Measurements from ENCODE around the gene MRPL51. TPM values are rescaled to one million over a fixed set of nuclear protein-coding genes. Genes with fewer than 3 reads are reported as not detected.

MRPL51 gene
- total and polyA plus RNA-seq, 8 donors, result 129 to 170 (median 141) TPM

DNA sequence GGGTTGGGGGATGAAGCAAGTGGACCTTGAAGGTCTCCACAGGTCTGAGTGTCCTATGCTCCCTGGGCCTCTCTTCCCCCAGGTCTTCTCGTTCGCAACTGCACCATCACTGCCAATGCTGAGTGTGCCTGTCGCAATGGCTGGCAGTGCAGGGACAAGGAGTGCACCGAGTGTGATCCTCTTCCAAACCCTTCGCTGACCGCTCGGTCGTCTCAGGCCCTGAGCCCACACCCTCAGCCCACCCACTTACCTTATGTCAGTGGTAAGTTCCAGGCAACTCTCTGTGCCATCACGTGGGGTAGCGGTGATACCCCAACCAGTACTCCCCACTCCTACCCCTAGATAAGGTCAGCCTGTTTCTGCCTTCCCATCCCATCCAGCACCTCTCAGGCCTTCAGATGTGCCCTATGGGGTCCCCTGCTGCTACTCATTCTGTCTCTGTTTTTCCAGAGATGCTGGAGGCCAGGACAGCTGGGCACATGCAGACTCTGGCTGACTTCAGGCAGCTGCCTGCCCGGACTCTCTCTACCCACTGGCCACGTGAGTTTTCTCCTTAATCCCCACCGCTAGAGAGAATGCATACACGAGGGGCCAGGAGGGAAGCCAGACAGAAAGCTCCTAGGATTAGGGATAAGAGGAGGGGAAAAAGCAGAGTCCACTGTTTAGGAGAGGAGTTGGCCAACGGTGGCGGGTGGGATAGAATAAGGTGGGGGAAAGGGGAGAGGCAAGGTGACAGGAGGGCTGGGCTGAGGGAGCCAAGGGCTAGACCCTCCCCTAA, 42.8 kb downstream of the MRPL51 start:
- no peaks in the 10 kb centered on the region for H3K27me3 ChIP-seq
- peak overlapping the region in 1 of 2 donors; percentile 98 for H3K27ac ChIP-seq
- peak overlapping the region; percentile 64 to 75 for H3K4me3 ChIP-seq
- intact Hi-C loops (cut with DNase I), result loop anchor here in 1 of 2 donors (10.0 kb wide), 1 partner anchor 125 kb away; no protein-coding TSS in a partner anchor
- peaks cover 7 to 26% of the 10 kb centered on the region in 2 donors for H3K4me1 ChIP-seq
- ATAC-seq (no peak), DNase-seq (no peak)
- TF ChIP-seq CTCF (IDR thresholded peaks at IDR 0.05), result no peak
- H3K9me3 ChIP-seq, result no peaks in the 10 kb centered on the region
- H3K36me3 ChIP-seq, result peaks cover 0 to 36% of the 10 kb centered on the region in 2 donors

- intact Hi-C loops (cut with DNase I), result no loop called here
- Histone ChIP-seq H3K4me1 (no peaks in the 10 kb centered on the region), H3K36me3 (peaks cover 0 to 25% of the 10 kb centered on the region in 2 donors), H3K27me3 (no peaks in the 10 kb centered on the region), H3K9me3 (no peaks in the 10 kb centered on the region), H3K27ac (peak within 1 kb of the TSS in 1 of 2 donors; percentile 45), H3K4me3 (peak within 1 kb of the TSS in 1 of 2 donors; percentile 16)
- TF ChIP-seq CTCF (IDR thresholded peaks at IDR 0.05), result no peak
- ATAC-seq, result no peak
- DNase-seq, result no peak
These were observed 48.1 kb downstream of the MRPL51 start, which contains the start of gene CD27 for GRCh38 chr12:6444704-6445688. Gene CD27 (plus strand): TSS chr12:6444955. CDS start chr12:6445096, 141 bp downstream.

DNA sequence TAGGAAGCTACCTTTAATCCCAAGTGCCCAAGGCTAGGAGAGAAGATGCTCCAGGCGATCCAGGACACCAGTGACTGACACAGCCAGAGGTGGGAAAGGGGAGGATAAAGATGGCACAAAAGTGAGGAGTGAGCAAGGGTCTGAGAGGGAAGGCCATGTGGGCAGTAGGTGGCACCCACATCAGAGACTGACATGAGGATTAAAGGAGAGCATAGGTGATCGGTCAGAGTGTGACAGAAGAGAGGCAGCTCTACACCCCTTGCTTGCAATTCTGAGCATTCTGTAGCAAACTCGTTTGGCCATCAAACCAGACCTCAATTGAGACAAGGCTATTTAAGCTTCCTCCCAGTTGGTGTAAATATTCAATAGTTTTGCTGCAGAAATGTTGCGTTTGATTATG, 49.0 kb downstream of the MRPL51 start:
- TF ChIP-seq CTCF (IDR thresholded peaks at IDR 0.05), result no peak
- no peaks in the 10 kb centered on the region for H3K9me3 ChIP-seq
- ATAC-seq, result no peak

DNA sequence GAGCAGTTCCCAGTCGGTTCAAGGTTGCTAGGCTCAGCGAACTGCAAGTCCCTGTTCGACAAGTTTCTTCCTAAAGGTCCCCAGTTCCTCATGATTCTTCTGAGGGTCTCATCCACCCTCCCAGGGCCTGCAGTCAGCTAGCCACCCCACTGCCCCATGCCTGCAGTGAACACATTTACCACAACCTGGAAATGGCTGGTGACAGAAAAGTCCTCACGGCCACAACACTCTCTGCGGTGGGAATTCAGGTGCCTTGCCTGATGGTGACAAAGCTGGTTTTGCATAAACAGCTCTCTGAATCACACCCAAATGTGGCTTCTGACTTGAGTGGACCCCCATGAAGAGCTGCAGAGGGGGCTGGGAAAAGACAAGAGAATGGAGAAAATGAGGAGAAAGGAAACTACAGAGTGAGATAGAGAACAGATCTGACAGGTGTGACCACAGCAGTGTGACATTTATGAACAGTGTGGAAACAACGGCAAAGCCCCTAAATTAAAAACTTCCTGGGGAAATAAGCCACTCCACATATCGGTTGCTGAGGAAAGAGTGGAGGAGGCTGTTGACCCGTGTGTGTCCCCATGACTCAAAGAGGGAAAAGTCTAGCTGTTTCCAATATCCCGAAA, 49.6 kb downstream of the MRPL51 start:
- Histone ChIP-seq H3K27ac (no peak overlapping the region), H3K4me3 (no peak overlapping the region), H3K36me3 (peaks cover 0 to 25% of the 10 kb centered on the region in 2 donors), H3K4me1 (no peaks in the 10 kb centered on the region), H3K9me3 (no peaks in the 10 kb centered on the region), H3K27me3 (no peaks in the 10 kb centered on the region)
- ATAC-seq (no peak), DNase-seq (no peak)
- no peak for TF ChIP-seq CTCF (IDR thresholded peaks at IDR 0.05)
- intact Hi-C loops (cut with DNase I), result no loop called here

More for the DNA sequence above, 49.0 kb downstream of the MRPL51 start:
- H3K4me1 ChIP-seq, result no peaks in the 10 kb centered on the region
- peaks cover 0 to 25% of the 10 kb centered on the region in 2 donors for H3K36me3 ChIP-seq
- no peak overlapping the region for H3K27ac ChIP-seq
- DNase-seq, result no peak
- intact Hi-C loops (cut with DNase I), result no loop called here
- no peaks in the 10 kb centered on the region for H3K27me3 ChIP-seq
- no peak overlapping the region for H3K4me3 ChIP-seq

All from left lung (tissue), 10 donors.